H1 (cell line): ENCODE data around the gene WDR12. TPM values are rescaled to one million over a fixed set of nuclear protein-coding genes. Genes with fewer than 3 reads are reported as not detected.

Experiments
- CTCF ChIA-PET: fragments of 300-600 bp; sonication (Branson Sonifier 250); formaldehyde crosslinking; loops from one replicate; lab custom pipeline; 2021; ENCODE audit not compliant: partially characterized antibody; lab: Charles Lee
- POLR2A ChIA-PET: fragments of 300-600 bp; sonication (Branson Sonifier 250); formaldehyde crosslinking; loops from one replicate; lab custom pipeline; 2021; ENCODE audit warnings: inconsistent platforms; ENCODE audit not compliant: partially characterized antibody; lab: Charles Lee
- DNase-seq, 2 experiments: peaks; one replicate each; pipeline versions ENCODE4 v3.0.0 to v3.0.0-alpha.2; 2010 to 2022; ENCODE audit warnings: low spot score in 2 of 2, low read depth in 1 of 2, mixed read lengths in 1 of 2
- FAIRE-seq: peaks from 2 replicates; lab custom pipeline; 2011; peaks lifted over from hg19 to GRCh38; lab: Jason Lieb, UNC
- H2AFZ ChIP-seq: 2 replicates; pipeline ENCODE4 v1.8.1; 2012; ENCODE audit warnings: low read length, inconsistent platforms
- H2AK5ac ChIP-seq: 2 replicates; pipeline ENCODE4 v1.6.1; 2013; ENCODE audit warnings: low read depth, low read length
- H2BK120ac ChIP-seq: replicated peaks from 2 replicates; pipeline ENCODE3; 2013; ENCODE audit warnings: low read depth, low read length, inconsistent platforms
- H2BK12ac ChIP-seq: 2 replicates; pipeline ENCODE4 v1.6.1; 2013; ENCODE audit warnings: low read depth, low read length
- H2BK15ac ChIP-seq: 2 replicates; pipeline ENCODE4 v1.6.1; 2013; ENCODE audit warnings: low read length
- H2BK20ac ChIP-seq: 2 replicates; pipeline ENCODE4 v1.6.1; 2013; ENCODE audit warnings: low read length
- H2BK5ac ChIP-seq: 2 replicates; pipeline ENCODE4 v1.6.1; 2013; ENCODE audit warnings: low read depth, low read length
- H3K14ac ChIP-seq: 2 replicates; pipeline ENCODE4 v1.6.1; 2013; ENCODE audit warnings: inconsistent platforms; ENCODE audit not compliant: insufficient read length
- H3K18ac ChIP-seq: 2 replicates; pipeline ENCODE4 v1.6.1; 2013; ENCODE audit warnings: low read length; ENCODE audit errors: extremely low read depth
- H3K23ac ChIP-seq: 2 replicates; pipeline ENCODE4 v1.6.1; 2013; ENCODE audit warnings: inconsistent platforms; ENCODE audit not compliant: insufficient read length
- H3K23me2 ChIP-seq: 2 replicates; pipeline ENCODE4 v1.6.1; 2013; ENCODE audit warnings: low read depth, low read length
- H3K27ac ChIP-seq: 2 replicates; pipeline ENCODE4 v1.6.1; 2011; ENCODE audit warnings: low read depth, low read length, inconsistent platforms
- H3K27me3 ChIP-seq, 4 experiments: replicated peaks in 1 of 4; 1 replicate in 1 of 4; 2 replicates in 3 of 4; pipeline versions ENCODE4 v1.6.1 to v1.8.1; 2011 to 2013; ENCODE audit warnings: low read length in 3 of 4, mild to moderate bottlenecking in 3 of 4, inconsistent platforms in 2 of 4, mixed read lengths in 2 of 4, moderate library complexity in 1 of 4; ENCODE audit not compliant: control insufficient read depth in 3 of 4, insufficient read depth in 3 of 4; ENCODE audit errors: extremely low read depth in 1 of 4
- H3K36me3 ChIP-seq, 4 experiments: 2 replicates each; pipeline versions ENCODE4 v1.6.1 to v1.8.1; 2011 to 2013; ENCODE audit warnings: mild to moderate bottlenecking in 4 of 4, low read length in 3 of 4, moderate library complexity in 2 of 4, control low read depth in 1 of 4, inconsistent platforms in 1 of 4; ENCODE audit not compliant: insufficient read depth in 4 of 4, control insufficient read depth in 2 of 4
- H3K4ac ChIP-seq: replicated peaks from 2 replicates; pipeline ENCODE3; 2013; ENCODE audit warnings: low read length, low read depth, mixed read lengths, inconsistent platforms; ENCODE audit not compliant: insufficient read length
- H3K4me1 ChIP-seq, 4 experiments: replicated peaks in 1 of 4; 1 replicate in 1 of 4; 2 replicates in 3 of 4; pipeline versions ENCODE4 v1.6.1 to v1.8.1; 2011 to 2013; ENCODE audit warnings: low read length in 3 of 4, inconsistent platforms in 2 of 4, mixed read lengths in 1 of 4; ENCODE audit not compliant: insufficient read depth in 4 of 4, control insufficient read depth in 3 of 4
- H3K4me2 ChIP-seq, 2 experiments: 2 replicates each; pipeline versions ENCODE4 v1.6.1 to v1.8.1; 2011 to 2013; ENCODE audit warnings: low read depth in 2 of 2, low read length in 2 of 2, control low read depth in 1 of 2, inconsistent platforms in 1 of 2, mild to moderate bottlenecking in 1 of 2; ENCODE audit not compliant: insufficient read depth in 1 of 2
- H3K4me3 ChIP-seq, 4 experiments: fragments of 200-600, 300-600 bp in 1 of 4; sonication (generic), shearing (Covaris generic), sonication (Bioruptor Twin) in 1 of 4; 2 replicates each; pipeline versions ENCODE4 v1.5.1 to v1.8.1; 2011 to 2016; ENCODE audit warnings: low read length in 4 of 4, low read depth in 3 of 4, control low read depth in 2 of 4, inconsistent platforms in 2 of 4, mild to moderate bottlenecking in 2 of 4, mixed read lengths in 1 of 4, moderate library complexity in 1 of 4; ENCODE audit not compliant: insufficient read depth in 2 of 4; ENCODE audit errors: extremely low read depth in 1 of 4
- H3K56ac ChIP-seq: replicated peaks from 2 replicates; pipeline ENCODE3; 2013; ENCODE audit warnings: low read depth, mild to moderate bottlenecking, mixed read lengths, low read length, inconsistent platforms; ENCODE audit not compliant: insufficient read length
- H3K79me1 ChIP-seq: 2 replicates; pipeline ENCODE4 v1.6.1; 2013; ENCODE audit warnings: low read depth, low read length, control low read depth
- H3K79me2 ChIP-seq, 2 experiments: 2 replicates each; pipeline versions ENCODE4 v1.6.1 to v1.8.1; 2012 to 2013; ENCODE audit warnings: low read length in 2 of 2, mild to moderate bottlenecking in 2 of 2, inconsistent platforms in 1 of 2; ENCODE audit not compliant: insufficient read depth in 2 of 2, control insufficient read depth in 1 of 2
- H3K9ac ChIP-seq, 4 experiments: replicated peaks in 1 of 4; 1 replicate in 1 of 4; 2 replicates in 3 of 4; pipeline versions ENCODE4 v1.6.1 to v1.8.1; 2011 to 2013; ENCODE audit warnings: low read depth in 3 of 4, low read length in 3 of 4, control low read depth in 2 of 4, mild to moderate bottlenecking in 2 of 4, moderate library complexity in 2 of 4, inconsistent platforms in 1 of 4; ENCODE audit errors: extremely low read depth in 1 of 4
- H3K9me3 ChIP-seq, 2 experiments: 2 replicates each; pipeline versions ENCODE4 v1.6.1 to v1.8.1; 2012 to 2013; ENCODE audit warnings: mild to moderate bottlenecking in 2 of 2, moderate library complexity in 2 of 2, control low read depth in 1 of 2, inconsistent platforms in 1 of 2, low read depth in 1 of 2, low read length in 1 of 2, mixed read lengths in 1 of 2; ENCODE audit not compliant: insufficient read depth in 2 of 2
- H4K20me1 ChIP-seq, 2 experiments: replicated peaks in 1 of 2; 2 replicates each; pipeline versions ENCODE3 to v1.8.1; 2011 to 2013; ENCODE audit warnings: inconsistent platforms in 2 of 2, low read length in 2 of 2, mild to moderate bottlenecking in 1 of 2; ENCODE audit not compliant: insufficient read depth in 2 of 2, control insufficient read depth in 1 of 2
- H4K5ac ChIP-seq: 2 replicates; pipeline ENCODE4 v1.6.1; 2013; ENCODE audit warnings: low read length, low read depth, mixed read lengths, inconsistent platforms; ENCODE audit not compliant: insufficient read length
- H4K8ac ChIP-seq: 2 replicates; pipeline ENCODE4 v1.8.0; 2013; ENCODE audit warnings: mild to moderate bottlenecking, moderate library complexity, low read length, inconsistent platforms; ENCODE audit not compliant: insufficient read depth; ENCODE audit errors: extremely low read depth
- H4K91ac ChIP-seq: replicated peaks from 2 replicates; pipeline ENCODE3; 2013; ENCODE audit warnings: low read length, mixed read lengths, inconsistent platforms; ENCODE audit not compliant: insufficient read length
- CEBPB ChIP-seq: IDR thresholded peaks from 2 replicates; pipeline ENCODE4 v1.6.1; 2012; ENCODE audit warnings: low read depth, low read length
- HDAC6 ChIP-seq: IDR thresholded peaks from one replicate; pipeline ENCODE4 v1.7.1; 2012; ENCODE audit warnings: low read depth, mild to moderate bottlenecking, inconsistent platforms, low read length, moderate library complexity
- KDM5A ChIP-seq: fragments of 200-600 bp; IDR thresholded peaks from 2 replicates; pipeline ENCODE4 v1.7.1; 2012; ENCODE audit warnings: mild to moderate bottlenecking, low read length, inconsistent platforms, mixed read lengths
- MAFK ChIP-seq: IDR thresholded peaks from 2 replicates; pipeline ENCODE4 v1.6.1; 2012; ENCODE audit warnings: low read depth, mild to moderate bottlenecking, improper control_type of control experiment, low read length
- NRF1 ChIP-seq: IDR thresholded peaks from 2 replicates; pipeline ENCODE4 v1.6.1; 2011; ENCODE audit warnings: mild to moderate bottlenecking, low read depth, low read length, improper control_type of control experiment
- RAD21 ChIP-seq, 2 experiments: IDR thresholded peaks in 1 of 2; conservative IDR thresholded peaks in 1 of 2; 2 replicates each; pipeline ENCODE4 v1.6.1; 2011; ENCODE audit warnings: low read depth in 2 of 2, low read length in 2 of 2, improper control_type of control experiment in 1 of 2, inconsistent platforms in 1 of 2, mild to moderate bottlenecking in 1 of 2, moderate library complexity in 1 of 2
- SIRT6 ChIP-seq: IDR thresholded peaks from one replicate; pipeline ENCODE4 v1.7.1; 2012; ENCODE audit warnings: low read length, inconsistent platforms
- SP1 ChIP-seq: IDR thresholded peaks from 2 replicates; pipeline ENCODE4 v1.6.1; 2011; ENCODE audit warnings: low read depth, low read length
- TAF7 ChIP-seq: optimal IDR thresholded peaks from 2 replicates; pipeline ENCODE3; 2011; ENCODE audit warnings: low read depth, mild to moderate bottlenecking, inconsistent platforms, low read length, moderate library complexity, borderline replicate concordance
- USF2 ChIP-seq: IDR thresholded peaks from 2 replicates; pipeline ENCODE4 v1.6.1; 2011; ENCODE audit warnings: low read length, improper control_type of control experiment
- ZNF274 ChIP-seq: IDR thresholded peaks from 2 replicates; pipeline ENCODE4 v1.7.0; 2012; ENCODE audit warnings: low read length, borderline replicate concordance; ENCODE audit errors: extremely low read depth
- WGBS, 2 experiments: shearing (Covaris generic) in 1 of 2; methylation state at CpG; one replicate each; pipeline versions ENCODE4 v1.1.6 to v1.1.7; 2013 to 2015; ENCODE audit warnings: low lambda C conversion rate in 2 of 2, mixed read lengths in 2 of 2, inconsistent platforms in 1 of 2, low coverage in 1 of 2, missing lambda C conversion rate in 1 of 2; ENCODE audit not compliant: insufficient replicate concordance in 2 of 2, insufficient coverage in 1 of 2, insufficient read length in 1 of 2; ENCODE audit errors: extremely low coverage in 1 of 2, missing lambda C conversion rate in 1 of 2; 5-methylcytosine and 5-hydroxymethylcytosine counted together
- polyA plus RNA-seq, 7 experiments: library from polyadenylated mRNA; depleted of rRNA in 3 of 7; stranded (reverse) in 5 of 7; unstranded in 2 of 7; fragments of >200 nt in 5 of 7; fragments of 200-250 nt in 2 of 7; gene quantifications; 1 replicate in 5 of 7; 2 replicates in 1 of 7; 4 replicates in 1 of 7; pipeline versions ENCODE4 v1.2.1 to v1.2.3, GENCODE V29; 2011 to 2013; ENCODE audit warnings: missing spikeins in 2 of 7, mixed read lengths in 2 of 7
- total RNA-seq: library from RNA; stranded (reverse); fragmentation: NEBNext Ultra II Directional; extraction: Animal tissue kit (Norgen Biotek cat#: 25700); gene quantifications from 2 replicates; pipeline ENCODE4 v1.2.1, GENCODE V29; 2021

The WDR12 gene
- total and polyA plus RNA-seq, 2 of the 8 experiments (the other 6 are each of a cell fraction or from before 2014, with no cell fraction given), result 25.0 to 183 TPM

GRCh38 chr2:202933958-202934357, 22.5 kb upstream of the WDR12 start:
- Histone ChIP-seq H3K27me3 (no peaks in the 10 kb centered on the region), H2AFZ (no peak overlapping the region), H2AK5ac (no peak overlapping the region), H3K4me3 (no peak overlapping the region), H3K14ac (no peak overlapping the region), H2BK15ac (no peak overlapping the region), H4K8ac (no peak overlapping the region), H4K20me1 (no peaks in the 10 kb centered on the region), H4K5ac (no peak overlapping the region), H3K4ac (no peak overlapping the region), H3K4me2 (no peak overlapping the region), H2BK12ac (no peak overlapping the region), H2BK5ac (no peak overlapping the region), H3K9me3 (no peaks in the 10 kb centered on the region), H3K23ac (no peak overlapping the region), H3K4me1 (no peaks in the 10 kb centered on the region), H3K18ac (no peak overlapping the region), H3K79me1 (no peaks in the 10 kb centered on the region), H3K79me2 (no peaks in the 10 kb centered on the region), H3K27ac (no peak overlapping the region), H3K9ac (no peak overlapping the region), H2BK120ac (no peak overlapping the region), H3K36me3 (no peaks in the 10 kb centered on the region), H3K23me2 (no peaks in the 10 kb centered on the region), H3K56ac (no peak overlapping the region), H4K91ac (no peak overlapping the region), H2BK20ac (no peak overlapping the region)
- ChIA-PET CTCF (interaction anchor here (1.1 kb wide), 1 partner anchor 14 kb away, joined by 3 read pairs; no protein-coding TSS in a partner anchor), POLR2A (no interaction called here)
- DNase-seq, result no peak
- FAIRE-seq, result no peak
- 100% methylated on average over 2 of the region's 2 CpGs; no CpG with 5 or more reads in 1 of the 2 experiments for WGBS, 2 experiments
- TF ChIP-seq CEBPB (no peak), HDAC6 (no peak), NRF1 (no peak), ZNF274 (no peak), TAF7 (no peak), RAD21 (IDR thresholded peaks at IDR 0.05 in 1 of 2, conservative IDR thresholded peaks at IDR 0.05 in 1 of 2; ENCODE audit: low read depth in 2 of 2, low read length in 2 of 2) (no peak), SP1 (no peak), MAFK (no peak), KDM5A (no peak), USF2 (no peak), SIRT6 (no peak)
